Gastrocnemius medialis (tissue), 4 donors: ENCODE results near the gene VKORC1L1.

Experiments used
- CTCF ChIP-seq, 5 experiments: fragments of 450-650 bp in 3 of 5; fragments of 200-600 bp in 2 of 5; sonication (generic) in 2 of 5; IDR thresholded peaks in 4 of 5; conservative IDR thresholded peaks in 1 of 5; 1 replicate in 4 of 5; 2 replicates in 1 of 5; pipeline ENCODE4 v1.5.1; 2016 to 2019; ENCODE audit warnings: antibody characterized with exemption in 5 of 5, mild to moderate bottlenecking in 3 of 5, moderate library complexity in 3 of 5
- POLR2A ChIP-seq, 2 donors: fragments of 450-650 bp; IDR thresholded peaks; one replicate each; pipeline ENCODE4 v1.6.1; 2017; ENCODE audit warnings: antibody characterized with exemption in 2 of 2, mild to moderate bottlenecking in 2 of 2, moderate library complexity in 2 of 2

DNA sequence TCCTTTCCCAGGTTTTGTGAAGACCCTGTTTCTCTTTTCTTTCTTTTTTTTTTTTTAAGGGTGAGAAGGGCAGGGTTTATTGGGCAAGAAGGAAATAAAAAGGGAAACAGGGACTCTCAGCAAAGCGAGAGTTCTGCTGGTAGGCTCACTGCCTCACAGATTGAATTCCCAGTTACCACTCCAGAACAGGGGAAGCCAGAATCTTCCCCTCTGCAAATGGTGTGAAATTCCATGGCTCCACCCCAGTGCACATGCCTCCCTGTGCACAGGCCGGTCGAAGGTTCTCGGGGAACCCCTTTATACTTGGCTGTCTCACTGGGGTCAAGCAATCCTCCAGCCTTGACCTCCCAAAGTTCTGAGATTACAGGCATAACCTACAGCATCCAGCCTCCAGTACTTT, 119.7 kb downstream of the VKORC1L1 start:
- TF ChIP-seq CTCF (IDR thresholded peaks at IDR 0.05 in 4 of 5, conservative IDR thresholded peaks at IDR 0.05 in 1 of 5) (no peak), POLR2A (IDR thresholded peaks at IDR 0.05) (no peak)
